Brain microvascular endothelial cell (primary cell): ENCODE measurements around the gene TCFL5.

Source experiments
- DNase-seq: peaks from one replicate; pipeline ENCODE4 v3.0.0-alpha.2; 2020
- H3K27ac ChIP-seq: fragments of 250-450 bp; sonication (Bioruptor Pico); 2 replicates; pipeline ENCODE4 v1.5.1; 2020; ENCODE audit warnings: mild to moderate bottlenecking, moderate library complexity
- H3K27me3 ChIP-seq: fragments of 250-450 bp; sonication (Bioruptor Pico); replicated peaks from 2 replicates; pipeline ENCODE4 v1.5.1; 2020; ENCODE audit warnings: mild to moderate bottlenecking
- H3K36me3 ChIP-seq: fragments of 250-450 bp; sonication (Bioruptor Pico); replicated peaks from 2 replicates; pipeline ENCODE4 v1.5.1; 2020; ENCODE audit warnings: mild to moderate bottlenecking
- H3K4me3 ChIP-seq: 2 replicates; pipeline ENCODE4 v1.5.1; 2011; ENCODE audit warnings: low read depth, mild to moderate bottlenecking, control low read depth, low read length, moderate library complexity
- CTCF ChIP-seq: IDR thresholded peaks from 2 replicates; pipeline ENCODE4 v1.5.1; 2011; ENCODE audit warnings: low read depth, mild to moderate bottlenecking, moderate library complexity, low read length, control low read depth, inconsistent platforms; ENCODE audit errors: missing control alignments
- in situ Hi-C: cut with HindIII; loops from 2 replicates; pipeline ENCODE4 v1.10.0; 2017; ENCODE audit warnings: low sequenced_read_pairs, low pct_ligation_motif_present

TCFL5 gene

GRCh38 chr20:62888910-62889309, 27.3 kb upstream of the TCFL5 start:
- TF ChIP-seq CTCF: no peak

GRCh38 chr20:62888406-62888805, 26.8 kb upstream of the TCFL5 start:
- no peak for DNase-seq
- no peak for TF ChIP-seq CTCF
- Histone ChIP-seq H3K36me3 (peaks cover 58% of the 10 kb centered on the region), H3K4me3 (no peak overlapping the region), H3K27me3 (no peaks in the 10 kb centered on the region), H3K27ac (no peak overlapping the region)
- in situ Hi-C loops: no loop called here

More at GRCh38 chr20:62888910-62889309, 27.3 kb upstream of the TCFL5 start:
- H3K27me3 ChIP-seq: no peaks in the 10 kb centered on the region
- no peak for DNase-seq
- peaks cover 64% of the 10 kb centered on the region for H3K36me3 ChIP-seq
- H3K4me3 ChIP-seq: no peak overlapping the region
- in situ Hi-C loops: no loop called here
- no peak overlapping the region for H3K27ac ChIP-seq

- Histone ChIP-seq H3K36me3 (peaks cover 53% of the 10 kb centered on the region), H3K4me3 (no peak overlapping the region), H3K27ac (peak overlapping the region; percentile 8), H3K27me3 (no peaks in the 10 kb centered on the region)
- no peak for DNase-seq
- no peak for TF ChIP-seq CTCF
- in situ Hi-C loops: no loop called here
Measured at GRCh38 chr20:62887860-62888239, 26.2 kb upstream of the TCFL5 start.

GRCh38 chr20:62887152-62887859, 25.7 kb upstream of the TCFL5 start:
- peak; percentile 96 for DNase-seq
- Histone ChIP-seq H3K36me3 (peaks cover 47% of the 10 kb centered on the region), H3K27ac (peak overlapping the region; percentile 8), H3K27me3 (no peaks in the 10 kb centered on the region), H3K4me3 (no peak overlapping the region)
- in situ Hi-C loops: no loop called here
- peak; percentile 58 for TF ChIP-seq CTCF

GRCh38 chr20:62886709-62887058, 25.1 kb upstream of the TCFL5 start:
- DNase-seq: no peak
- H3K4me3 ChIP-seq: no peak overlapping the region
- TF ChIP-seq CTCF: no peak
- no peak overlapping the region for H3K27ac ChIP-seq
- H3K27me3 ChIP-seq: no peaks in the 10 kb centered on the region
- peaks cover 47% of the 10 kb centered on the region for H3K36me3 ChIP-seq
- in situ Hi-C loops: no loop called here
